HG03103 (cell line): ENCODE data around the gene AMPD3.

Source experiments
- ATAC-seq: cut with Tn5 transposase; IDR thresholded peaks from one replicate; pipeline ENCODE4 v1.9.1; 2021; ENCODE audit warnings: low read depth; ENCODE audit not compliant: unreplicated experiment

AMPD3 gene

DNA sequence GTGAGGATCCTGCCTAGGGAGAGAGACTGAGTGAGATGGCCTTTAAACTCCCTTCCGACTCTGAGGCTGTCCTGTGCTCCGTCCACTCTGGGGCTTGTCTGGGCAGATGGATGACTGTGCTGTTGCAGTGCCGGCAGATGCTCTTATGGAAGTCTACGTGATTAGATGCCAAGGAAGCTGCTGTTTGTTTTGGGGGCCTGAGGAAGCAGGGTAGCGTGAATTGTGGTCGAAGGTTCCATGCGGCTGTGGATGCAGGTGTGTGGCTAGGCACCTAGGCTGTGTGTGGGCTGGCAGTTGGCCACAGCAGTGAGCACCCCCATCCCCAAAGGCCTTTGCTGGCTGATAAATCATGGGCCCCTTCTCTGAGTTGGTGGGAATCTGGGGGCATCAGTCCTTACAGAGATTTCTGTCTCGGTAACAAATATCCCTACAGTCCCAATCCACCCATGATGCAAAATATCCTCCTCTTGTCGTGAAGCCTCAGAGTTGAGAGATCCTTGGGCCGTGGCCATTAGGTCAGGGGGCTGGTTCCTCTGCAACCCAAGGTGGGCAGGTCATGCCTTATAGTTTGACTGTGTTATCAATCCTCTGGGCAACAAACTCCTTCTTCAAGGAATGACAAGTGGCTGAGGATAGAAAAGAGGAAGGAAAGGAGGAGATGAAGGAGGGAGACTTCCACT lies 31.2 kb downstream of the AMPD3 start:
- no peak for ATAC-seq

DNA sequence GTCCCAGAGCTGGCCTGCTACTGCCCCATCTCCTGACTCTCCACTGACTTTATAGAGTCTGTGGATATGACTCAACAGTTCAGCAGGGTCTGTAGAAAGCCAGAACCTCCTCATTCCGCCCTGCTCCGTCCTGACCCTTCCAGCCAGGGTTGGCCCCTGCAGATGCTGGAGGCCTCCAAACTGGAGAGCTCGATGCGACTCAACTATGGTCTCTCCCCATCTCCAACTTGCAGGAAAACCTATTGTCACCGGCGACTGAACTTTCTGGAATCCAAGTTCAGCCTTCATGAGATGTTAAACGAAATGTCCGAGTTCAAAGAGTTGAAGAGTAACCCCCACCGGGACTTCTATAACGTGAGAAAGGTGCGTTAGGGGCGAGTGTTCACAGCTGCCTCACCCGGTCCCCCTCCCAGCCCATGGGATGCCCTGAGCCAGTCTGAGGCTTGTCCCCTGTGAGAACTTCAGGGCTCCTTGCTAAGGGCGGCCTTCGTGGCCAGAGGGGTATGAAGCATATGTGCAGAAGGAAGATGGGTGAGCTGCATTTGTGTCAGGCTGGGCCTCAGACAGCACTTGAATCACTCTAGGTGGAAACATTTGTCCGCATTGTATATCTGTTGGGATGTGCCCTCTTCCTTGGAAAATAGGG lies 32.1 kb downstream of the AMPD3 start:
- ATAC-seq, result no peak

DNA sequence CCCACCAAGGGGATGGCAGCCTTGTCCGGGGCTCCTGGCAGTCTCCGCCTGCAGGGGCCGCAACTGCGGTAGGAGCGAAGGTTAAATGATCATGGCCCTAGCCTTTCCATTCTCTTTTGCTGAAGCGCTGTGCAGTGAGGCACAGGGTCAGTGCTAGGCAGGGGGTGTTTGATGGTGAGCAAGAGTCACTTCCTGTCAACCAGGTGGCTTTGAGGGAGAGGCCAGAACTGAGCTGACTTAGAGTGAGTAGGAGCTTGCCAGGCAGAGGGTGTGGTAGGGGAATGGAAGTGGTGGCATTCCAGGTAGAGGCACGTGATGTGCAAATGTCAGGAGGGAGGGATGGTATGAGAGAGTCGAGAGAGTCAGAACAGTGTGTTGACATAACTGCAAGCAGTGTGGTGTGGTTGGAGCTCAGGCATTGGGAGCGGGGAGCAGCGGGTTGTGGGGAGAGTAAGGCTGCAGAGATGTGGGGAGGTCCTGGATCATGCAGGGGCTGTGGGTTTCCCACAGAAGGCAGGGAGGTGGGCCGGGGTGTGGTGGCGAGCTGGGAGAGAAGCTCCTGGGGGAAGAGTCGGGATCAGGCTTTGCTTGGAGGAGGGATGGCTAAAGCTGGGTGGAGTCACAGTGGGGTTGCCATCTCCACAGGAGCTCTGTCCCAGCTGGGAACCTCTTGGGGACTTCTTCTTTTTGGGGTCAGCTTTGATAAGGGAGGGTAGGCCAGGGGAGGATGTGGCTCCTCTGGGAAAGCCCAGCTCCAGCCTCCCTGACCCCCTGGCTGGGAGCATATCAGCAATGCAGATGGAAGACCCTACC lies 33.3 kb downstream of the AMPD3 start:
- no peak for ATAC-seq

DNA sequence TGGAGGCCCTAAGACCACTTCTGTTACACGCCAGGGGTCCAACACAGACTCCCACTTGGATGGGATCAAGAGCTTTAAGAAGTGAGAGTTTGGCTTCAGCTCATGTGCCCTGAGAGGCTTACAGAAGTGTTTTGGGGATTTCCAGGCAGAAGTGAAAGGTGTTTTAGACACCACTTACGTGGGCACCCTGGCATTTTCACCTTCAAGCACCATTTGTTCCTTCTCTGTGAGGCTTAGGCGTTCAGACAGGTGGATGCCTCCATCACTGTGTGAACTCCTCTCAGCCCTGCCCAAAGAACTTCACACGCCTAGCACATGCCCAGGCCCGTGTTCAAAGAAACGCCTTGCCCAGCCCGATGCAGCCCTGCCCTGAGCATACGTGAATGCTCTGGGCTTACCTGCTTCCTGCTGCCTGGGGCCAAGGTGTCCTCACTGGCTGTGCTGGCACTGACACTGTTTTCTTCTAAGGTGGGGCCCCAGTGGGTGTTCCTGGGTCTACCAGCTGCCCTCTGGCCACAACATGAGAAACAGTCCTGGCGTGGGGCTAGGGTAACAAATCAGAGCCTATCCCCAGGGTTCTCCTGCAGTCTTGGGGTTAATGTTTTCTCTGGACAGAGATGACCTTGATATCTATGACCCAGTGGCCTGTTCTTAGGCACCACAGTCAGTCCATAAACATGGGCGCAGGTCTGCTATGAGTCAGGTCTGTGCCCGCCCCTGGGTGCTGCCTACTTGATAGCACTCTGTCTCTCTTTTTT lies 34.0 kb downstream of the AMPD3 start:
- ATAC-seq, result no peak

DNA sequence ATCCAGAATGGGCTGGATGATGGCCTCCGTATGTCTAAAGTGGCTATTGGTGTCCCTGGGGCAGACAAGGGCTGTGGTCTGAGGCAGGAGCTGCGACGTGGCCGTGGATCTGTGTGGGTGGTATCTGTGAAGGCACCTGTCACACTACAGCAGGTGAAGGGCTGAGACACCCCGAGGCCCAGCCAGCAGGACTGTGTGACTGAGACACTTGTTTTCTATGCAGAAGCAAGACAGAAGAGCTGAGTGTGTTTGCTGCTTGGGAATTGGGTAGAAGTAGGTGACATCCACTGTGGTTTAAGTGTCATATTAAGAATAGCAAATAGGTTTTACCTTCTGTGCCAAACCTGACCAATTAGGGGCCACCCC lies 35.0 kb downstream of the AMPD3 start:
- ATAC-seq, result no peak

DNA sequence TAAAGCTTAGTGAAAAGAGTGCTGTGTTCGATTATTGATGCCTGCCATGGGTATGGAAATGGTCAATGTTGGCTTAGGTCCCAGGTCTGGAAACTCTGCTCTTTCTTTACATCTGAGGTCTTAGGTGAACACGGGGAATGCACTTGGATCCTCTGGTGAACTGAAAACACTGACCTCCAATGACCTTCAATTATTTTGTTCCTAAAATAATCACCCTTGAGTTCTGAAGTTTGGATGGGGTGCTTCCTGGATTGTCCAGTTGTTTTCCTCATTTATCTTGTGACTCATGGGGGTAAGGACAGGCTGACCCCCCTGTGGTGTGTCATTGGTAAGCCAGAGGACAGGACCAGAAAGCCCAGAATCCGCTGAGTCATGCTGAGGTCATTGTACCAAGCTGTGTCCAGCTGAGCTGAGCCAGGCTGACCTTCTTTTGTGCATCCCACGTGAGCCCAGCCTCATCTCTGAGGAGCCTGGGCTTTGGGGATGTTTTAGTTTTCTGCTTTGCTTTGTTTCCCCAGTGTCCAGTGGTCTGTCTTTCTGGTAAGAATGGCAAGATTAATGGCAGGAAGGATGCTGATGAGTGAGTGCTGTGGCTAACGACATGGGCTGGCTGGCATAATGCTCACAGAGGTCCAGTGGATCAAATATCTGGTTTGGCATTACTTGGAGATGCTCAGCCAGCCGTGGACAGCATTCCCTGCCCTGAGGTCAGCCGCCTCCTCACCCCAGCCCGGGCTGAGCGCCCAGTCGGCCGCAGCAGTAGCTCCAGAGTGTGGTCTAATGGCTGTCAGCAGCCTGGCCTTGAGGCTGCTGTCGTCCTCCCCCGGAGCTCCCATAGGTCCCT lies 35.6 kb downstream of the AMPD3 start:
- ATAC-seq, result no peak

DNA sequence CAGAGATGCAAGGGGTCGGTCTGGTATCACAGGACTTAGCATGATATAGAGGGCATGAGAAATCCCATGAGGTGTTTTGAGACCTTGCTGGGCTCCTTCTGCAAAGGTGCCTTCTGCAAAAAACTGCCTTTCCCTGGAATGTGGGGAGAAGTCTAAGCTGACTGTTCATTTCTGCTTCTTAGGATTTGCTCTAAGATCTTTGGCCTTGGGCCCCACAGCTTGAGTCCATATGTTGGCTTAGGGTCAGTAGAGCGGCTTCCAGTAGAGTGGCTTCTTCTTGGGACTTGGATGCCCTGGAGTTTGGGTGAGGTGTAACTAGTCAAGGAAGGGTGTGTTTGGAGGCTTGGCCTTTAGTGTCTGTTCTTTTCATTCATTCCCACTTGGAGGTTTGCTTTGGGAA lies 37.0 kb downstream of the AMPD3 start:
- ATAC-seq, result no peak

DNA sequence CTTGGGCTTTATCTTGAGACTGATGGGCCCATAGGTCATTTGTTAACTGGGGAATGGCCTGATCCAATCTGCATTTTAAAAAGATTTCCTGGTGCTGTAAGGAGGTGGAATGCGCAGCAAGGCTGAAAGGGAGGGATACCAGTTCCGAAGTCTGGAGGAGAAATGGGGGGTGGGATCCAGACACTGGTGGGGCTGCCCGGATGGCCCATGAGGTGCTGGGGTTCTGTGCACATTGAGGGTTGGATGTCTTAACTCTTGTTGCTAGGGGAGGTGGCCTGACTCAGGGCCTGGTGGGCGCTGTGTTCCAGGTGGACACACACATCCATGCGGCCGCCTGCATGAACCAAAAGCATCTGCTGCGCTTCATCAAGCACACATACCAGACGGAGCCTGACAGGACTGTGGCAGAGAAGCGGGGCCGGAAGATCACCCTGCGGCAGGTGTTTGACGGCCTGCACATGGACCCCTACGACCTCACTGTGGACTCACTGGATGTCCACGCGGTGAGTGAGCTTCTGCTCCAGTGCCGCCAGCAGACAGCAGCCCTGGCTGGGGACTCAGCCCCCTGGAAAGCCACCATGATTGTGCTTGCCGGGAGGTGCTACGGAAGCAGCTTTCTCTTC lies 38.1 kb downstream of the AMPD3 start:
- ATAC-seq, result no peak

DNA sequence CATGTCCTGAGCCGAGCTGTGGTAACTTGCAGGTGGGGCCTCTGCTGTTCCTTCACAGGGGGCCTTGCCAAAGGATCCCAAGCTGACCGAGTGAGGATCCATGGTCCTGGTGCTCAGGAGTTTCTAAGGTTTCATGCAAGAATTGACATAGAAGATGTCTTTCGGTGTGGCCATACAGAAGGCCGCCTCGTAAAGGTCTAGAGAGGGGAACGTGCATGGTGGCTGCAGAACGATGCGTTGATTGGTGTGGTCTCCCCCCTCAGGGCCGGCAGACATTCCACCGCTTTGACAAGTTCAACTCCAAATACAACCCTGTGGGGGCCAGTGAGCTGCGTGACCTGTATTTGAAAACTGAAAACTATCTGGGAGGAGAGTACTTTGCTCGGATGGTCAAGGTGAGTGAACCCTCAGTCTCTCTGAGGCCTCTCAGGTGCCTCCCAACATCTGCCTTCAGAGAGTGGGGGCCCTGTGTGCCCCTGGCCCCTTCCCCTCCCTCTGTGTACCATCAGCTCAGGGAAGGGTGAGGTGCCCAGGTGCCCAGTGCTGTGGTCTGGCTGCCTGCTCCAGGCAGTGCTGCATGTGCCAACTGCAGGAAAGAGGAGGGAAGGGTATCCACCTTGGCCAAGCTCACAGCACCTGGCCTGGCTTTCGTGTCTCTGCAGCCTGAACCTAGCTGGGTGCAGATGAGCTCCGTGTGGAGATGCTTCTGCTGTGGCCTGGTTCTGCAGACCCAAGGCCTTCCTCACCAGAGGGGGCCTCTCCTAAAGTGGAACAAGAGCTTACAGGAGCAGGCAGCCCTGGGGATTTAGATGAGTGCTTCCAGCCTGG lies 39.8 kb downstream of the AMPD3 start:
- ATAC-seq, result no peak

DNA sequence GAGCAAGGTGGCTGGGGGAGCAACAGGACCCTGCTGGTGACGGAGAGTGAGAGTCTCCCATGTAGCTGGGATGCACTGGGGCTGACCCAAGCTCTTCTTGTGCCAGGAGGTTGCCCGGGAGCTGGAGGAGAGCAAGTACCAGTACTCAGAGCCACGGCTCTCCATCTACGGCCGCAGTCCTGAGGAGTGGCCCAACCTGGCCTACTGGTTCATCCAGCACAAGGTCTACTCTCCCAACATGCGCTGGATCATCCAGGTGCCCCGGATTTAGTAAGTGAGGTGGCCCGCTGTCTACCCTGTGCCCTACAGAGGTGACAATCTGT lies 40.4 kb downstream of the AMPD3 start:
- no peak for ATAC-seq

DNA sequence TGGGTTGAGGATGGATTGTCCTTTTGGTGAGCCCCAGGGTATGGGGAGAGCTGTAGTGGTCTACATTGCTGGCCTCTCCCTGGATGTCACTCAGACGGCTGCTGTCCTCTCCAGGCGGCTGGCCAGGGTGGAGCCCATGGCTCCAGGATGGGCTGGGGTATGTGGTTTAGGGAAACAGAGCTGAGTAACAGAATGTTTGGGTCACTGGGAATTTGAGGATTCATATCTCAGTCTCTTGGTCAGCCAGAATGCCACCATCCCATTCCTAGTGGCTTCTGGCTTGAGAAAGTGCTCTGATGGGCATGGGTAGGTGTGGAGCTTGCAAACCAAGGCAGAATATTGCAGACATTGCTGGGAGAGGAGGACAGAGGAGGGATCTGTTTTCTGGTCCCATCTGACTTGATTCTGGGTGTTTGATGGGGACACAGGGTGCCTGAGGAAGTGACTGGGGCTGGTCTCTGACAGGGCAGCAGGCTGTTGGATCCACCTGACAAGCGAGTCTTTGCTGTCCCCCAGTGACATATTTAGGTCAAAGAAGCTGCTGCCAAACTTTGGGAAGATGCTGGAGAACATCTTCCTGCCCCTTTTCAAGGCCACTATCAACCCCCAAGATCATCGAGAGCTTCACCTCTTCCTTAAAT lies 41.4 kb downstream of the AMPD3 start:
- ATAC-seq, result no peak

DNA sequence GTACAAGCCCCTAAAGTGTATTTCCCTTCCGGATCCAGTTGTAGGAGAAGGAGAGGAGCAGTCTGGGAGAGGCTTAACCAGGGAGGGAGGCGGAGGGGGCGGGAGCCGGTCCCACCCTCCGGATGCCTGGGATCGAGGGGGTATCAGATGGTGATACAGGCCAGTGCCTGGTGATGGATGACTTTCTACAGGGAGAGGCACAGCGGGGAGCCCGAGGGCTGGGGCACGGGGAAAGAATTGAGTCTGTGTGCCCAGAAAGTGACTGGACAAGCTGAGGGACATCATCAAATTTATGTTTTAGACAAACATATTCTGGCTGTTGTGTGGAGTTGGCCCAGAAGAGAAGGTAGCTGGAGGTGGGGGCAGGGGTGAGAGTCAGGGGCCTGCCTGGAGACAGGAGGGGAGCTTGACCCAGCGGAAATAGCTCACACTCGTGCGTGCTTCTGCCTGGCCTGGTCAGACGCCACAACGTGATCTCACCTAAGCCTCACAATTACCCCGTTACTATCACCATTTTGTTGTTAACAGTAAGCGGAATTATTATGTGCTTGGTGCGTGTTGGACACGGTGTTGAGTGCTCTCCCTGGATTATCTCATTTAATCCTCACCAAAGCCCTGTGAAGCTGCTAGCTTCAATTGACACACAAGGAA lies 42.4 kb downstream of the AMPD3 start:
- no peak for ATAC-seq

DNA sequence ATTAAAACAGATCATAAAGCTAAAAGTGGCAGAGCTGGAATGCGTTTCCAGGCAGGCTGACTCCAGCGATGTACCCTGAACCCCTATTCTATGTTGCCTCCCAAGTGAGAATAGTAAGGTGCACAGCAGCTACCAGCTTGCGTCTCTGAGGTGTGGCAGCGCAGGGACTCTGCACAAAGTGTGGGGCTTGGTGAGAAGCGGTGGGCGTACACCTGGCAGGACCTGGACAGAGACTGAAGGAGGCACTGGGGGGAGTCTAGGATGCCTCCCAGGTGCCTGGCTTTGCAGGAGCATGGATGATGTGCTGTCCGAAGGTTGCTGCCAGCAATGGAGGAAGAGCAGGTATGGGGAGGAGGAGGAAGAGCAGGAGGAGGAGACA lies 42.9 kb downstream of the AMPD3 start:
- no peak for ATAC-seq

DNA sequence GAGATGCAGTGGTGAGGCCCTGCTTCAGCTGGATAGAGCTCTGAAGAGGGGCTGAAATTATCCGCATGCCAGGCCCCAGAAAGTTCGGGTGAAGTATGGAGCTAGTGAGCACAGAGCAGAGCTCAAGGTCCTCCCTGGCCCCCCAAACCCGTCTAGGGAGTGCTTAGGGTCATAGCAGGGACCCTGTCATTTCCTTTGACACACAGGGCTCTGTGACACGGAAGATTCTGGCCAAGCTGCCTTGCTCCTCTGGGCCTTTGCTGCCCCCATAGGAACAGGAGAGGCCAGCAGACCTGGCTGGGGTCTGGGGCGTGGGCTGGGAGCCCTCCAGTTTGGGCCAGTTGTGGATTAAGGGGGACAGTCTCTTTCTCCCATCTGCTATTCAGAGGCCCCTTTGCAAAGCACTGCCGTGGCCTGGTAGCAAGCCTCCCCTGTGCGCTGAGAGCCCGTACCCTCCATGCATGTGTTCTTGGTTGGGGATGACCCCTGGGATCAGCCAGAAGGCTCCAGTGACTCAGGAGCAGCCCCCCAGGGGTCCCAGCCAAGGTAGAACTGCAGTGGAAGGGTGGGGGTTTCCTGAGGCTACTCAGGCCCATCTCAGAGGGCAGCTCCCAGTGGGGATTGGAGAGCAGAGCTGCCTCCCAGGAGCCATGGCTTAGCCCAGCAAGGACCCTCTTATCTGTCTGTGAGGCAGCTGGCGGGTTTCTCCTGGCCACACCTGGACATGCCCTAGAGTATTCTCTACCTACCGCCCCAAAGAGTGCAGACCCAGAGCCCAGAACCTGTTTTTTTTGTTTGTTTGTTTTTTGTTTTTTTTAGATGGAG lies 43.6 kb downstream of the AMPD3 start:
- ATAC-seq, result no peak

DNA sequence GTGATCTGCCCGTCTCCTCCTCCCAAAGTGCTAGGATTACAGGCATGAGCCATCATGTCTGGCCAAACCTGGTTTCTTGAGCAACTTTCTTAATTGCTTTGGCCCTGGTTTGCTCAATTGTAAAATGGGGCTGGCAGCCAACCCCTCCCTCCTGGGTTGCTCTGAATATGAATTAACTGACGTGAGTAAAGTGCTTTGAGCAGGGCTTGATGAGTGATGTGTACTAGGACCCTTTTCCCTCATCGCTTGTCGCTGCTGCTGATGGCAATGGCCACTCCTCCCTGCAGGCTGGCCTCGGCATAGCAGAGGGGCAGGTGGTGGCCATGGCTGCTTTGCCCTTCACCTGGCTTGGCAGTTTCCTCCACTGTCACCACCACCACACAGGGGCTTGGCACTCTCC lies 44.4 kb downstream of the AMPD3 start:
- no peak for ATAC-seq

DNA sequence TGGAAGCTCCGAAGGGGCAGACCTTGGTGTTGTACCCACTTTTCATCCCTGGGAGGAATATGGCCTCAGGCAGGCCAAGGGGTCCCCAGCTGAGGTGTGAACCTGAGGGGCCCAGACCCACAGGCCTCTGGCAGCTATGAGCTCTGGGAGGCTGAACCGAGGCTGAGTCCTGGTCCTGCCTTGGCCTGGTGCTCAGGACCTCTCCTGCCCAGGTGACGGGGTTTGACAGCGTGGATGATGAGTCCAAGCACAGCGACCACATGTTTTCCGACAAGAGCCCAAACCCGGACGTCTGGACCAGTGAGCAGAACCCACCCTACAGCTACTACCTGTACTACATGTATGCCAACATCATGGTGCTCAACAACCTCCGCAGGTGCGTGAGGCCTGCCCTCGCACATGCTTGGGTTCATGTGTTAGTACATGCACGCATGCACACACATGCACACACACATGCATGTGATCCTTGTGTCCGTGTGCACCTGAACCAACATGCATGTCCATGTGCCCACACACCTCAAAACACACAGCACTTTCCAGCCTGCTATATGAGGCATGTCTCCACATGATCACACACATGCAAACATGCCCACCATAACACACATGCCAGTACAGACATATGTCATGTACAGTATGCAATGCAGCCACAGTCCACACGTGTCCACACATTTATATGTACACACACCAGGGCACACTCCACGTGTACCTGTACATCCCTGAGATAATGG lies 45.0 kb downstream of the AMPD3 start:
- ATAC-seq, result no peak
